HG02870 (cell line): Measurements from ENCODE around the gene CYP39A1.

Source experiments
- ATAC-seq: cut with Tn5 transposase; IDR thresholded peaks from one replicate; pipeline ENCODE4 v1.9.1; 2021; ENCODE audit warnings: mild to moderate bottlenecking, moderate library complexity; ENCODE audit not compliant: unreplicated experiment

The CYP39A1 gene

GRCh38 chr6:46517202-46517601, 135.4 kb downstream of the CYP39A1 start:
- ATAC-seq, result no peak

DNA sequence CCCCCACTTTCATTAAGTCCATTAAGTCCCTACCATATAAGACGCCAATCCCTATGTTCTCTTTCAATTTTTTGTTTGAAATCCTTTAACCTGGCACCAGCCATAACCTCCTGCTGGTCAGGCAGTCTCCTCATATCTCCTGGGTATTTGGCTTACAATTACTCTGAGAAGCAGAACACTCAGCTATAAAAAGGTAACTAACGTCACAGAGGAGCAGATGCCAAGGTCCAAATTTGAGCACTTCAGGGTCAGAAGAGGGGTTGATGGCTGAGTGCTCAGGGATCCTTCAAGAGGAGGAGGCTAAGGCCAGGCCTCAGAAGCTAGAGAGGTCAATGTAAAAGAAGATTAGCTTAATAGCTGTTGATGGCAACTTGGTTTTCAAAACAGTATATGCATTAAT, 139.1 kb downstream of the CYP39A1 start:
- ATAC-seq, result no peak

DNA sequence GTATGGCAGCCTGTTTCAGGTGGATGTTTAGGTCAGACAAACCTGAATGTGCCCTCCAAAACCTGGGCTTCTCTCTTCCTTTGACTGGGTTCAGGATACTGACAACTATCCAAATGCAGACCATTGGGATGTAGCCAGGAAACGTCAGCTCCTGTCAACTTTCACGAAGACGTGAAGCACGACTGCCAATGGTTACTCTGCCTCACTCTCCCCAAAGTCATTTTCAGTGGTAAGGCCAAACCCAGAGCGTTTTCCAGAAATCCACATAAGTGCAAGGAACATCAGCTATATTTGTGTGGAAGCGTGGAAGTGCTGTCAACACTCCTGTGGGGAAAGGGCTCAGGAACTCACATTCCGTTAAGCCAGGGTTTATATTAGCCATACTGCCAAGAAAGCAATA, 141.3 kb downstream of the CYP39A1 start:
- ATAC-seq, result no peak

DNA sequence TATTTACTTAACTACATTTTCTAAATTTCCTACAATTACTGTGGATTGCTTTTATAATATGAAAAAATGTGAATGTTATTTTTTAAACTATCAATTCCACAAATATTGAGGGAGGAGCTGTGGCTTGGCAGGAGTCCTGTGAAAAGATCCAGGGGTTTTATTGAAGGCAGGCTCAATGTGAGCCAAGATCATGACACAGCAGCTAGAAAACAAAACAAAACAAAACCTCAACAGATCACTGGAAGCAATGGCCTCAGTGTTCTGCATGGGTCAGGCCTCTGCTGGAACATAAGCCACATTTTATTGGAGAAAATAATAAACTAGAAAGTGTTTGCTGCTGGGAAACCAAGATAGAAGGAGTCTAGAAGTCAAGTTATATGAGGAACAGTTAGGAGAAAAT, 142.0 kb downstream of the CYP39A1 start:
- no peak for ATAC-seq

GRCh38 chr6:46509981-46510510, 142.6 kb downstream of the CYP39A1 start:
- no peak for ATAC-seq

- no peak for ATAC-seq
These were observed 143.6 kb downstream of the CYP39A1 start for GRCh38 chr6:46509063-46509462.

- no peak for ATAC-seq
These were observed 145.2 kb downstream of the CYP39A1 start for GRCh38 chr6:46507426-46507825.

DNA sequence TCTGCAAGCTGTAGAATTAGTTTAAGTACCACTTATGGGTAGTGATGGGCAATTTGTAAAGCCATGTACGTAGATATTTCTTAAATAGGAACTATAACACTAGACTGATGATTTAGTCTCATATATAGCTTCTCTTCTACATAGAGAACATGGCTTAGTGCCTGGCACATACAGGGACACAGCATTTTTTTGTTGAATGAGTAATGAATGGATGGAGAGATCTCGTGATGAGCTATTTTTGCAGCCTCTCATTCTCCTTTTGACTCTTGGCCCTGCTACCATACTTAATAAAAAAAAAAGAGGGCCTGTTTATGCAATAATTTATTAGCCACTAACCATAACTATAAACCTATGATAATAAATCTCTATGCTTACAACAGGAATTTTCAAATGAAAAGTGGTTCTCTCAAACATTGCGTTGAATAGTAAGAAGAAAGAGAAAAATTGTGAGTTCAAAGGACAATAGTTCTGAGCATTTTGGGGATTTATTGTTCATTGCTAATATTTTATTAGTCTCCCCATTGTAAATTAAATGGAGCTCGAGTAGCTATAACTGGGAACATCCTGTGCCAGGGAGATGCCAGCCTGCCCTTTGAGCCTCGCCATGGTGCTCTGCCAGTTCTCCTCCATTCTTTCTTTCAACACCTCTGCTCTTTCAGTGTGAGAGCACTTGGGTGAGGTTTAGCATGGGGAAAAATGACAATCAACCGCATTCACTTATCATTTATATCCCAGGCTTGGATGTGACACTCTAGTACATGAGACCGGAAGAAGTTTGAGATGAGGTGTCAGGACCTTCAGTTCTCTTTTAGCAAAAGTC, 146.7 kb downstream of the CYP39A1 start:
- ATAC-seq, result no peak

GRCh38 chr6:46504242-46504641, 148.4 kb downstream of the CYP39A1 start:
- no peak for ATAC-seq

- no peak for ATAC-seq
These were observed 150.0 kb downstream of the CYP39A1 start for GRCh38 chr6:46502486-46503119.

GRCh38 chr6:46501136-46502089, 151.2 kb downstream of the CYP39A1 start:
- no peak for ATAC-seq

DNA sequence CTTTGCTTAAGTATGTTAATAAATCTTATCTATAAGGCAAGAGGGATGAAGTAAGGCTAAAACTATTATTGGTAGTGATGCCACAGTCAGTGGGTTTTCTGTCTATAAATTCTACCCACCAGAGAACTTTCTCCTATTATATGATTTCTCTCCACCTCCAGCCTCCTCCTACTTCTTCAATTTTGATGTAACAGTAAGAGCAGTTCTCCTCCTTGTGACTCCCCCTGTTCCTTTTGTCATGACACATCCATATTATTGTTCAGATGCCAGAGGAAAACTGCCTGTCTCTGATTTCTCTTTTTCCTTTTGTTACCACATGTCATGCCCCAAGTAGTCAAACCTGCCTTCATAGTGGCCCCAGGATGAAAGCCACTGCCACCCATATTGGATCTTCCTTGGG, 152.2 kb downstream of the CYP39A1 start:
- ATAC-seq, result no peak
